Esophagus muscularis mucosa (tissue), 4 donors: ENCODE measurements around the gene L2HGDH.

Experiments used
- EP300 ChIP-seq: sonication (generic); formaldehyde crosslinking; IDR thresholded peaks from one replicate; pipeline ENCODE4 v1.6.1; 2017; ENCODE audit warnings: antibody characterized with exemption
- POLR2A ChIP-seq: fragments of 450-650 bp; IDR thresholded peaks from one replicate; pipeline ENCODE4 v1.6.1; 2017; ENCODE audit warnings: antibody characterized with exemption, moderate library complexity, mild to moderate bottlenecking, low read depth
- TF ChIP-seq, protein P1 (sequence below), 3 experiments: fragments of 200-600 bp in 2 of 3; fragments of 450-650 bp in 1 of 3; sonication (generic) in 2 of 3; IDR thresholded peaks; one replicate each; pipeline ENCODE4 v1.5.1; 2017 to 2019; ENCODE audit warnings: antibody characterized with exemption in 3 of 3, mild to moderate bottlenecking in 2 of 3, moderate library complexity in 1 of 3

DNA sequence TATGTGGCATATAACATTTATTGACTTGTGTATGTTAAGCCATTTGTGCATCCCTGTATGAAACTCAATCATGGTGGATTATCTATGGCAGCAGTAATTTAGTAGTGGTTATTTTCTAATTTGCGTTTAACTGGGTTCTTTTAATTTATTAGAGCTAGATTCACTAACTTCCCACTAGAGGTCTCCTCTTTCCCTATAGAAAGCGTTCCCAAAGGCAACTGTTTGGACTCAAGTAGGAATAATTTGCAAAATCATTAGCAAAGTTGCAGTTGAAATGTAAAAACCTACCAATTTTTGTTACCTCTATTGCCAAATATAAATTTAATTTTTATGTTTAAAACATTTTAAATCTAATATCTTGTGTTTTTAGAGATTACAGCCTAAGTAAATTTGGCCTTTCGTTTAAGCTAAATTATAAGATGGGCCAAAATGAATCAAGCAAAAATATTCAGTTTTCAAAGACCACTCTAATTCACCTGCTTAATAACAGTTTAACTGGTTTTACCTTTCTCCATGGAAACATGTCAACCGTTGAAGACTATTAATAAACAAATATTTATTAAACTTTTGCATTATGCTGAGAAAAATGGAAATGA is 6.1 kb upstream of the L2HGDH start:
- TF ChIP-seq EP300 (no peak), POLR2A (no peak)
- TF ChIP-seq, protein P1, sequence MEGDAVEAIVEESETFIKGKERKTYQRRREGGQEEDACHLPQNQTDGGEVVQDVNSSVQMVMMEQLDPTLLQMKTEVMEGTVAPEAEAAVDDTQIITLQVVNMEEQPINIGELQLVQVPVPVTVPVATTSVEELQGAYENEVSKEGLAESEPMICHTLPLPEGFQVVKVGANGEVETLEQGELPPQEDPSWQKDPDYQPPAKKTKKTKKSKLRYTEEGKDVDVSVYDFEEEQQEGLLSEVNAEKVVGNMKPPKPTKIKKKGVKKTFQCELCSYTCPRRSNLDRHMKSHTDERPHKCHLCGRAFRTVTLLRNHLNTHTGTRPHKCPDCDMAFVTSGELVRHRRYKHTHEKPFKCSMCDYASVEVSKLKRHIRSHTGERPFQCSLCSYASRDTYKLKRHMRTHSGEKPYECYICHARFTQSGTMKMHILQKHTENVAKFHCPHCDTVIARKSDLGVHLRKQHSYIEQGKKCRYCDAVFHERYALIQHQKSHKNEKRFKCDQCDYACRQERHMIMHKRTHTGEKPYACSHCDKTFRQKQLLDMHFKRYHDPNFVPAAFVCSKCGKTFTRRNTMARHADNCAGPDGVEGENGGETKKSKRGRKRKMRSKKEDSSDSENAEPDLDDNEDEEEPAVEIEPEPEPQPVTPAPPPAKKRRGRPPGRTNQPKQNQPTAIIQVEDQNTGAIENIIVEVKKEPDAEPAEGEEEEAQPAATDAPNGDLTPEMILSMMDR (IDR thresholded peaks at IDR 0.05): peak; percentile 56 to 73 (median 66)
